Naive thymus-derived CD8-positive, alpha-beta T cell (primary cell): ENCODE measurements around the gene COMTD1. TPM values are rescaled to one million over a fixed set of nuclear protein-coding genes. Genes with fewer than 3 reads are reported as not detected.
A peak's percentile ranks its signal among the peaks of the same experiment; 100 is the strongest.

Source experiments
- ATAC-seq, 2 donors: fragments of 150-1000 bp; cut with Tn5 transposase in 1 of 2; sonication (Bioruptor Pico), chemical (Tn5 transposase) in 1 of 2; 1 replicate in 1 of 2; 2 replicates in 1 of 2; pipeline ENCODE4 v1.10.0; 2021; ENCODE audit warnings: mild to moderate bottlenecking in 2 of 2, moderate library complexity in 2 of 2
- POLR2A ChIA-PET: fragments of 350-600 bp; sonication (Branson Sonifier 250); formaldehyde crosslinking; loops from one replicate; lab custom pipeline; 2021; ENCODE audit warnings: antibody characterized with exemption; lab: Charles Lee
- DNase-seq, 10 donors: peaks; one replicate each; pipeline versions ENCODE4 v3.0.0 to v3.0.0-alpha.2; 2020 to 2022
- H3K27ac Mint-ChIP-seq, 10 donors: one replicate each; pipeline ENCODE4 v1.8.0; 2020 to 2022; ENCODE audit warnings: mild to moderate bottlenecking in 10 of 10, mixed read lengths in 10 of 10, moderate library complexity in 4 of 10, inconsistent platforms in 1 of 10
- H3K27me3 Mint-ChIP-seq, 5 donors: one replicate each; pipeline ENCODE4 v1.8.0; 2021 to 2022; ENCODE audit warnings: mixed read lengths in 5 of 5
- H3K36me3 Mint-ChIP-seq, 3 donors: one replicate each; pipeline ENCODE4 v1.8.0; 2020 to 2022; ENCODE audit warnings: mixed read lengths in 3 of 3, mild to moderate bottlenecking in 2 of 3, inconsistent platforms in 1 of 3
- H3K4me1 Mint-ChIP-seq, 4 donors: one replicate each; pipeline ENCODE4 v1.8.0; 2021 to 2022; ENCODE audit warnings: mixed read lengths in 4 of 4
- H3K4me3 Mint-ChIP-seq, 10 donors: one replicate each; pipeline ENCODE4 v1.8.0; 2020 to 2022; ENCODE audit warnings: mild to moderate bottlenecking in 10 of 10, mixed read lengths in 10 of 10, moderate library complexity in 6 of 10, inconsistent platforms in 1 of 10
- H3K9me3 Mint-ChIP-seq, 9 donors: one replicate each; pipeline ENCODE4 v1.8.0; 2020 to 2022; ENCODE audit warnings: mixed read lengths in 9 of 9, mild to moderate bottlenecking in 3 of 9, inconsistent platforms in 1 of 9, moderate library complexity in 1 of 9
- polyA plus RNA-seq, 3 donors: library from polyadenylated mRNA; unstranded; fragments of 300-500 nt; fragmentation: Illumina TruSeq; gene quantifications; one replicate each; pipeline ENCODE4 v1.2.3, GENCODE V29; 2021
- total RNA-seq, 8 experiments: library from RNA in 2 of 8; stranded (reverse) in 2 of 8; gene quantifications; one replicate each; pipeline ENCODE4 v1.2.3 and lab custom pipeline; 2021 to 2026

Gene COMTD1
- total RNA-seq (10 to 100 TPM; 13.7 to 16.1 TPM), polyA plus RNA-seq (10 to 100 TPM in 1 of 3 donors, 1 to 10 TPM in 2; 8.1 to 26.0 (median 9.4) TPM), total RNA-seq (lab: John Stamatoyannopoulos, UW) (3.9 to 17.7 (median 11.2) reads per million in 6 experiments)

- peaks cover 0 to 1% (median 0%) of the 10 kb centered on the region in 5 donors for H3K27me3 Mint-ChIP-seq
- peaks cover 3 to 20% (median 9%) of the 10 kb centered on the region in 3 donors for H3K36me3 Mint-ChIP-seq
- H3K4me1 Mint-ChIP-seq = peaks cover 6 to 25% (median 18%) of the 10 kb centered on the region in 4 donors
- peak within 1 kb of the TSS; percentile 86 to 96 (median 92) for H3K27ac Mint-ChIP-seq
- H3K4me3 Mint-ChIP-seq = peak within 1 kb of the TSS; percentile 71 to 91 (median 82)
- ATAC-seq (peak; percentile 66 to 72), DNase-seq (peak; percentile 86 to 95 (median 93))
- POLR2A ChIA-PET = interaction anchor here (2.1 to 8.8 kb wide), 3 partner anchors 24 to 124 kb away, joined by 8 to 132 read pairs (median 22); partner anchors contain the start of genes SAMD8 and VDAC2
- no peaks in the 10 kb centered on the region for H3K9me3 Mint-ChIP-seq
These were observed at the start of gene COMTD1 for GRCh38 chr10:75235375-75236177. Gene COMTD1, minus strand, starts transcription at chr10:75235957. Its CDS starts 29 bp downstream, at chr10:75235928.

DNA sequence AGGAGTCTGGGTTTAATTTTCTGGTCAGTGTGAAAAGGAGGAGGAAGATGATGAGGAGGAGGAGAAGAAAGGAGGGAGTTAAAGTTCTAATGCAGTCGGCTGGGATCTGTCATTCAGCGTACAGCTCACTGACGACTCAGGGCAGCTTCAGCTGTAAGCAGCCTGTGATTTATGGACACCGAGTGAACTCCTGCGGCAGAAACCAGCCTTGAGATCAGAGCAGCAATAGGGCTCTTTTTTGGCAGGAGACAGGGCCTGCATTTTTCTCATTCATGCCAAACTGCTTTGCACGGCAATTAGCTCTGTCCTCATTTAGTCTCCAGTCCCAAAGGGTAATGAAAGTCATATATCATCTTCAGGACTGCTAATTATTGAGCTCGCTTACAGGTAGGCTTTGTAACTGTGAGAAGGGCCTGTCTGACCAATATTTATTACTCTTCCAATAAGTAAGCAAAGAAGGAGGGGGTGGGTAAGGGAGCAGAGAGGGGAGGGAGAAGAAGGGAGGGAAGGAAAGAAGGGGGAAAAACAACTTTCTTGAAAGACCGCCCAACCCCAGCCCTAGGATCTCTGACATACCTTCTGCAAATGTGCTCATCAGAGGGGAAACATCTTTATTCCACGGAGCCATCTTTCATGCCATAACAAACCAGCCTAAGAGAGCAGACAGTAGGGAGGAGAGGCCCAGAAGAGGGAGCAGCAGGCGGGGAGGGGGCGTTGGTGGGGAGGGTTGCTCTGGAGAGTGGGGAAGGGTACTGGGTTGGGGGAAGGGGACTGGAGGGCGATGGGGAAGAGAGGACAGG lies 48.1 kb upstream of the COMTD1 start:
- Mint-ChIP-seq H3K36me3 (no peaks in the 10 kb centered on the region), H3K27me3 (peaks cover 24 to 61% (median 43%) of the 10 kb centered on the region in 5 donors), H3K4me1 (peaks cover 0 to 2% (median 0%) of the 10 kb centered on the region in 4 donors), H3K4me3 (no peak overlapping the region), H3K27ac (peak overlapping the region in 2 of 10 donors; percentile 69 to 90), H3K9me3 (no peaks in the 10 kb centered on the region)
- no peak for ATAC-seq
- no peak for DNase-seq
- POLR2A ChIA-PET = interaction anchor here (0.5 kb wide), 1 partner anchor 629 kb away, joined by 3 read pairs; no protein-coding TSS in a partner anchor

- Mint-ChIP-seq H3K27me3 (peaks cover 24 to 60% (median 39%) of the 10 kb centered on the region in 5 donors), H3K27ac (peak overlapping the region in 3 of 10 donors; percentile 48 to 90 (median 69)), H3K4me1 (peaks cover 0 to 2% (median 0%) of the 10 kb centered on the region in 4 donors), H3K4me3 (peak overlapping the region in 1 of 10 donors; percentile 26), H3K36me3 (no peaks in the 10 kb centered on the region), H3K9me3 (no peaks in the 10 kb centered on the region)
- POLR2A ChIA-PET = no interaction called here
- DNase-seq (no peak), ATAC-seq (no peak)
These were observed 47.4 kb upstream of the COMTD1 start for GRCh38 chr10:75283078-75283670.

DNA sequence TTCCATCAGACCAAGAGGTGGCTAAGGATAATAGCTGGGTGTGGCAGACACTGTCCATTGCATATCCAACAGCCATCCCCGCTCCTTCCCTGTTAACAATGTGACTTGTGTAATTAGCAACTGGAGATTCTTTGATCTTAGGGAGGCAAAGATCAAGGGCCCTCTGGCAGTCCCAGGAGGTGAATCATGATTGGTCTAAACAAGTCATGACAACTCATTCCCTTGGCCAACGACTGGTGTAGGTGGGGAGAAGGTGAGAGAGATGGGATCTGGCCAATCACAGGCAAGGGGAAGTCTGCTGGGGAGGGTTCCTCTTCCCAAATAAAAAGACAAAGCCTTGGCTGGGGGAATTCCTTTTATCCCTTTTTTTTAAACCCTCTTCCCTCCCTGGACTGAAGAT lies 46.2 kb upstream of the COMTD1 start:
- POLR2A ChIA-PET = no interaction called here

GRCh38 chr10:75280236-75280635 lies 44.5 kb upstream of the COMTD1 start:
- peaks cover 13 to 50% (median 28%) of the 10 kb centered on the region in 5 donors for H3K27me3 Mint-ChIP-seq
- no peak for ATAC-seq
- no peak for DNase-seq

More for the DNA sequence above, 46.2 kb upstream of the COMTD1 start:
- ATAC-seq (no peak), DNase-seq (no peak)
- Mint-ChIP-seq H3K9me3 (no peaks in the 10 kb centered on the region), H3K27ac (peak overlapping the region in 1 of 10 donors; percentile 31), H3K27me3 (peaks cover 15 to 48% (median 27%) of the 10 kb centered on the region in 5 donors), H3K4me3 (no peak overlapping the region), H3K36me3 (no peaks in the 10 kb centered on the region), H3K4me1 (peaks cover 0 to 2% (median 0%) of the 10 kb centered on the region in 4 donors)

GRCh38 chr10:75276069-75276872 lies 40.5 kb upstream of the COMTD1 start:
- Mint-ChIP-seq H3K9me3 (no peaks in the 10 kb centered on the region), H3K36me3 (no peaks in the 10 kb centered on the region), H3K4me3 (no peak overlapping the region), H3K27ac (peak overlapping the region in 1 of 10 donors; percentile 38), H3K27me3 (peaks cover 6 to 32% (median 19%) of the 10 kb centered on the region in 5 donors), H3K4me1 (no peaks in the 10 kb centered on the region)
- POLR2A ChIA-PET = no interaction called here
- DNase-seq (no peak), ATAC-seq (no peak)

More at GRCh38 chr10:75280236-75280635, 44.5 kb upstream of the COMTD1 start:
- no peak overlapping the region for H3K4me3 Mint-ChIP-seq
- POLR2A ChIA-PET = no interaction called here
- H3K9me3 Mint-ChIP-seq = no peaks in the 10 kb centered on the region
- H3K4me1 Mint-ChIP-seq = peaks cover 0 to 2% (median 0%) of the 10 kb centered on the region in 4 donors
- H3K27ac Mint-ChIP-seq = no peak overlapping the region
- no peaks in the 10 kb centered on the region for H3K36me3 Mint-ChIP-seq

- Mint-ChIP-seq H3K4me3 (no peak overlapping the region), H3K4me1 (peaks cover 0 to 2% (median 0%) of the 10 kb centered on the region in 4 donors), H3K27ac (no peak overlapping the region), H3K27me3 (peaks cover 3 to 17% (median 8%) of the 10 kb centered on the region in 5 donors), H3K36me3 (no peaks in the 10 kb centered on the region), H3K9me3 (no peaks in the 10 kb centered on the region)
- ATAC-seq (no peak), DNase-seq (no peak)
- POLR2A ChIA-PET = interaction anchor here (0.7 kb wide), 1 partner anchor 85 kb away, joined by 3 read pairs; no protein-coding TSS in a partner anchor
These were observed 37.1 kb upstream of the COMTD1 start for GRCh38 chr10:75272896-75273295.

GRCh38 chr10:75272094-75272493 lies 36.3 kb upstream of the COMTD1 start:
- POLR2A ChIA-PET = no interaction called here
- Mint-ChIP-seq H3K4me1 (peaks cover 0 to 2% (median 0%) of the 10 kb centered on the region in 4 donors), H3K27me3 (peaks cover 3 to 17% (median 8%) of the 10 kb centered on the region in 5 donors), H3K36me3 (no peaks in the 10 kb centered on the region), H3K27ac (no peak overlapping the region), H3K4me3 (no peak overlapping the region), H3K9me3 (no peaks in the 10 kb centered on the region)
- no peak for ATAC-seq
- no peak for DNase-seq

DNA sequence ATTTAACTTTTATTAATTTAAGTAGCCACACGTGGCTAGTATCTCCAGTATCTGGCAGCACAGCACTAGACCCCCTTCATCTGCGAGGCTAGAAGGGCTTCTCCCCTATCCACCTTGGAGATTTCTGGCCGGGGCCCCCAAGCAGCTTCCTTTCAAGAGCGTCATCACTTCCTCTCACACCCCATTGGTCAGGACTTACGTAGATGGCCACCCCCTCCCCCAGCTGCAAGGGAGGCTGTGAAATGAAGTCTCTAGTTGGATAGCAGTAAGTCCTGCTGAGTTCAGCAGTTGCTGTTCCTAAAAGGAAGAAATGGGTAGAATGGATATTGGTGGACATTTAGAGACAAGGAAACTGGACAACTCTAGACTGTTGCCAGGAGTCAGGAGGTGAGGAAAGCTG lies 33.8 kb upstream of the COMTD1 start:
- Mint-ChIP-seq H3K27me3 (peaks cover 0 to 2% (median 0%) of the 10 kb centered on the region in 5 donors), H3K9me3 (no peaks in the 10 kb centered on the region), H3K36me3 (no peaks in the 10 kb centered on the region), H3K4me3 (no peak overlapping the region), H3K4me1 (peaks cover 0 to 2% (median 0%) of the 10 kb centered on the region in 4 donors), H3K27ac (no peak overlapping the region)
- no peak for DNase-seq
- ATAC-seq = no peak
- POLR2A ChIA-PET = interaction anchor here (0.5 kb wide), 1 partner anchor 76 kb away, joined by 3 read pairs; no protein-coding TSS in a partner anchor

GRCh38 chr10:75266945-75267344 lies 31.2 kb upstream of the COMTD1 start:
- no peaks in the 10 kb centered on the region for H3K9me3 Mint-ChIP-seq
- ATAC-seq (no peak), DNase-seq (no peak)
- H3K27ac Mint-ChIP-seq = no peak overlapping the region
- POLR2A ChIA-PET = no interaction called here
- no peaks in the 10 kb centered on the region for H3K27me3 Mint-ChIP-seq
- no peaks in the 10 kb centered on the region for H3K36me3 Mint-ChIP-seq
- peaks cover 0 to 2% (median 0%) of the 10 kb centered on the region in 4 donors for H3K4me1 Mint-ChIP-seq
- no peak overlapping the region for H3K4me3 Mint-ChIP-seq

DNA sequence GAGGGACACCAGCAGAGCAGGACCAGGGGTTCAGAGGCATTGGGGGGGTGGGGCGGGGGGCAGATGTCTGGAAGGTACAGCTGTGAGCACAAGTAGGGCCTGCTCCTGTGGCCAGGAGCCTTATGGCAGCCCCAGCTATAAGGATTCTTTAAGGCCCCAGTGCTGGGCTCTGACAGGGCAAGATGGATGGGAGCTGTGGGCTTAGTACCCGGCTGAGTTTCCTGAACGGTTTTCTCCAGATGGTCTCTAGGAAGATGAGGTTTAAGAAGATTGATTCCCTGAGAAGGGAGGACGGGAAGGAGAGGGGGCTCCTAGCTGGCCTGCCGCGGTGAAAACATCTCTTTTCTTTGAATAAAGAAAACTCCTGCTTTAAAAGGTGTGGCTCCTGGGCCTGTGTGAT lies 30.1 kb upstream of the COMTD1 start:
- no peak overlapping the region for H3K27ac Mint-ChIP-seq
- no peaks in the 10 kb centered on the region for H3K27me3 Mint-ChIP-seq
- POLR2A ChIA-PET = no interaction called here
- peaks cover 0 to 2% (median 0%) of the 10 kb centered on the region in 4 donors for H3K4me1 Mint-ChIP-seq
- H3K9me3 Mint-ChIP-seq = peaks cover 0 to 1% (median 0%) of the 10 kb centered on the region in 9 donors
- no peak overlapping the region for H3K4me3 Mint-ChIP-seq
- ATAC-seq (no peak), DNase-seq (no peak)
- no peaks in the 10 kb centered on the region for H3K36me3 Mint-ChIP-seq
